Thyroid gland (tissue), 4 donors: ENCODE measurements around the gene NUP88.

ENCODE experiments used
- CTCF ChIP-seq, 6 experiments: fragments of 200-600 bp in 3 of 6; fragments of 450-650 bp in 3 of 6; sonication (generic) in 3 of 6; IDR thresholded peaks; one replicate each; pipeline ENCODE4 v1.5.1; 2016 to 2019; ENCODE audit warnings: antibody characterized with exemption in 6 of 6, mild to moderate bottlenecking in 2 of 6, inconsistent platforms in 1 of 6, moderate library complexity in 1 of 6
- POLR2A ChIP-seq, 2 donors: fragments of 450-650 bp; IDR thresholded peaks; one replicate each; pipeline ENCODE4 v1.6.1; 2017; ENCODE audit warnings: antibody characterized with exemption in 2 of 2, mild to moderate bottlenecking in 2 of 2, moderate library complexity in 1 of 2

DNA sequence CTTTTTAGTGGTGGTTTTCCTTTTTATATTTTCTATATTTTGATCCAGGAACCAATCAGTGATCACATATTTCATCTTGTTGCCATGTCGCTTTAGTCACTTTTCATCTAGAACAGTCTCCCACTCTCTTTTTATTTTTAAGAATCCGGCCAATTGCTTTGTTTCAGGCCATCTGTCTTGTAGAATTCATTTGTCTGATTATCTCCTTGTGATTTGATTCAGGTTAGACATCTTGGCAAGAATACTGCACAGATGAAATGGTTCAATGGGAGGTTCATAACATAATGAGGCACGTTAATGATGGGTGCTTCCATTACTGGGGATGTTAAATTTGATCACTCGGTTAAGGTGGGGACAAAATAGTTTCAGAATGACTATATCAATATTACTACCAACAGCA, 49.1 kb downstream of the NUP88 start:
- no peak for TF ChIP-seq CTCF (IDR thresholded peaks at IDR 0.05)
- no peak for TF ChIP-seq POLR2A (IDR thresholded peaks at IDR 0.05)
